ENCODE results near the gene FAM210B. TPM values are rescaled to one million over a fixed set of nuclear protein-coding genes. Genes with fewer than 3 reads are reported as not detected.

The FAM210B gene
- total and polyA plus RNA-seq, 2 of the 8 experiments (the other 6 are each of a cell fraction or from before 2014, with no cell fraction given): 9.4 to 15.0 TPM

GRCh38 chr20:56372850-56373249 is 14.1 kb downstream of the FAM210B start:
- Histone ChIP-seq H2BK12ac (ENCODE audit: low read depth, low read length) (no peak overlapping the region), H3K9me3 (ENCODE audit: insufficient read depth in 2 of 2, low read depth in 1 of 2, low read length in 1 of 2) (no peaks in the 10 kb centered on the region), H3K9ac (replicated peaks in 1 of 4; ENCODE audit: extremely low read depth in 1 of 4, low read depth in 3 of 4, low read length in 3 of 4) (no peak overlapping the region), H3K4me2 (ENCODE audit: insufficient read depth in 1 of 2, low read depth in 2 of 2, low read length in 2 of 2) (no peak overlapping the region), H4K8ac (ENCODE audit: extremely low read depth, insufficient read depth, low read length) (no peak overlapping the region), H3K14ac (ENCODE audit: insufficient read length) (no peak overlapping the region), H2BK5ac (ENCODE audit: low read depth, low read length) (no peak overlapping the region), H2BK20ac (ENCODE audit: low read length) (no peak overlapping the region), H2BK15ac (ENCODE audit: low read length) (no peak overlapping the region), H3K27me3 (replicated peaks in 1 of 4; ENCODE audit: control insufficient read depth in 3 of 4, extremely low read depth in 1 of 4, insufficient read depth in 3 of 4, low read length in 3 of 4) (no peaks in the 10 kb centered on the region), H4K20me1 (replicated peaks in 1 of 2; ENCODE audit: control insufficient read depth in 1 of 2, insufficient read depth in 2 of 2, low read length in 2 of 2) (peaks cover 0 to 5% of the 10 kb centered on the region in 2 experiments), H3K4me1 (replicated peaks in 1 of 4; ENCODE audit: control insufficient read depth in 3 of 4, insufficient read depth in 4 of 4, low read length in 3 of 4) (no peaks in the 10 kb centered on the region), H4K5ac (ENCODE audit: insufficient read length, low read depth, low read length) (no peak overlapping the region), H3K27ac (ENCODE audit: low read depth, low read length) (no peak overlapping the region), H3K56ac (replicated peaks; ENCODE audit: insufficient read length, low read depth, low read length) (no peak overlapping the region), H3K79me2 (ENCODE audit: control insufficient read depth in 1 of 2, insufficient read depth in 2 of 2, low read length in 2 of 2) (peaks cover 0 to 31% of the 10 kb centered on the region in 2 experiments; a peak in 2 of 4 replicates), H3K36me3 (ENCODE audit: control insufficient read depth in 2 of 4, insufficient read depth in 4 of 4, low read length in 3 of 4) (peaks cover 20 to 71% (median 48%) of the 10 kb centered on the region in 4 experiments; a peak in 7 of 8 replicates), H2BK120ac (replicated peaks; ENCODE audit: low read depth, low read length) (no peak overlapping the region), H2AK5ac (ENCODE audit: low read depth, low read length) (no peak overlapping the region), H3K79me1 (ENCODE audit: low read depth, low read length) (peaks cover 2% of the 10 kb centered on the region; the same call in 1 of the 2 replicates), H2AFZ (ENCODE audit: low read length) (no peak overlapping the region), H3K4ac (replicated peaks; ENCODE audit: insufficient read length, low read depth, low read length) (no peak overlapping the region), H3K4me3 (ENCODE audit: extremely low read depth in 1 of 4, insufficient read depth in 2 of 4, low read depth in 3 of 4, low read length in 4 of 4) (no peak overlapping the region), H3K23me2 (ENCODE audit: low read depth, low read length) (no peaks in the 10 kb centered on the region), H3K23ac (ENCODE audit: insufficient read length) (no peak overlapping the region), H4K91ac (replicated peaks; ENCODE audit: insufficient read length, low read length) (no peak overlapping the region), H3K18ac (ENCODE audit: extremely low read depth, low read length) (no peak overlapping the region)
- no peak for DNase-seq (ENCODE audit: low read depth in 1 of 2, low spot score in 2 of 2)
- ChIA-PET POLR2A (ENCODE audit: partially characterized antibody) (interaction anchor here (0.8 to 1.8 kb wide), 3 partner anchors 9 to 19 kb away, joined by 3 to 8 read pairs (median 7); partner anchors contain the start of genes AURKA and CSTF1), CTCF (ENCODE audit: partially characterized antibody) (interaction anchor here (1.6 kb wide), 1 partner anchor 26 kb away, joined by 3 read pairs; no protein-coding TSS in a partner anchor)
- TF ChIP-seq POLR2A (IDR thresholded peaks at IDR 0.05; ENCODE audit: control extremely low read depth in 1 of 2, low read depth in 2 of 2, low read length in 2 of 2): no peak
- no peak for TF ChIP-seq CHD2 (IDR thresholded peaks at IDR 0.05; ENCODE audit: low read length)
- TF ChIP-seq BRCA1 (IDR thresholded peaks at IDR 0.05; ENCODE audit: low read depth, low read length): no peak
- TF ChIP-seq ASH2L (IDR thresholded peaks at IDR 0.05; ENCODE audit: low read length): no peak
- no peak for TF ChIP-seq SAP30 (IDR thresholded peaks at IDR 0.05; ENCODE audit: insufficient read depth, insufficient replicate concordance, low read length)
- no peak for TF ChIP-seq ATF2 (IDR thresholded peaks at IDR 0.05; ENCODE audit: low read length)
- no peak for TF ChIP-seq RNF2 (IDR thresholded peaks at IDR 0.05; ENCODE audit: borderline replicate concordance, low read depth, low read length, missing control alignments, poor library complexity, severe bottlenecking)
- TF ChIP-seq TBP (IDR thresholded peaks at IDR 0.05; ENCODE audit: low read depth, low read length): no peak
- no peak for TF ChIP-seq PHF8 (conservative IDR thresholded peaks at IDR 0.05; ENCODE audit: low read depth, low read length)
- no peak for TF ChIP-seq USF2 (IDR thresholded peaks at IDR 0.05; ENCODE audit: low read length)
- no peak for TF ChIP-seq GABPA (IDR thresholded peaks at IDR 0.05; ENCODE audit: borderline replicate concordance, insufficient read depth, low read length)
- whole genome bisulfite sequencing, 2 experiments (ENCODE audit: extremely low coverage in 1 of 2, insufficient coverage in 1 of 2, insufficient read length in 1 of 2, insufficient replicate concordance in 2 of 2, low coverage in 1 of 2, low lambda C conversion rate in 2 of 2, missing lambda C conversion rate in 1 of 2): 96% methylated on average over 1 of the region's 1 CpG; no CpG with 5 or more reads in 1 of the 2 experiments
- no peak for FAIRE-seq

Measured in H1 (cell line).